SK-N-MC (cell line): ENCODE measurements around the gene CHI3L2.

Source experiments
- EZH2 ChIP-seq: fragments of 200-600 bp; sonication (generic); IDR thresholded peaks from one replicate; pipeline ENCODE4 v1.6.1; 2017; ENCODE audit warnings: antibody characterized with exemption
- POLR2AphosphoS5 ChIP-seq: IDR thresholded peaks from 2 replicates; pipeline ENCODE4 v1.6.1; 2012; ENCODE audit warnings: mild to moderate bottlenecking, low read depth, low read length, borderline replicate concordance

GRCh38 chr1:111202707-111203623 lies 24.5 kb upstream of the CHI3L2 start:
- TF ChIP-seq EZH2 = no peak
- TF ChIP-seq POLR2AphosphoS5 = no peak
